Uterus (tissue), 4 donors: ENCODE measurements around the gene PCDHGA6. TPM values are rescaled to one million over a fixed set of nuclear protein-coding genes. Genes with fewer than 3 reads are reported as not detected.
"Not testable (repeated sequence)": the region's sequence is repeated elsewhere in the genome, so short reads cannot be mapped to it uniquely, and the experiment has no call there.

Experiments
- DNase-seq, 2 donors: peaks; one replicate each; pipeline ENCODE4 v3.0.0-alpha.2; 2019 to 2020
- H3K27ac ChIP-seq, 2 donors: fragments of 200-600 bp; sonication (generic); 1 replicate in 1 of 2; 2 replicates in 1 of 2; pipeline ENCODE4 v1.5.1; 2016 to 2018
- H3K27me3 ChIP-seq, 2 donors: fragments of 200-600 bp; sonication (generic); one replicate each; pipeline ENCODE4 v1.5.1; 2018 to 2019; ENCODE audit warnings: control low read depth in 1 of 2
- H3K36me3 ChIP-seq, 2 donors: fragments of 200-600 bp; sonication (generic); one replicate each; pipeline ENCODE4 v1.5.1; 2019; ENCODE audit warnings: control low read depth in 1 of 2
- H3K4me1 ChIP-seq, 2 donors: fragments of 200-600 bp; sonication (generic); one replicate each; pipeline ENCODE4 v1.5.1; 2018 to 2019; ENCODE audit warnings: control low read depth in 1 of 2
- H3K4me3 ChIP-seq, 2 donors: fragments of 200-600 bp; sonication (generic); 1 replicate in 1 of 2; 2 replicates in 1 of 2; pipeline ENCODE4 v1.5.1; 2018 to 2019; ENCODE audit warnings: mild to moderate bottlenecking in 1 of 2
- H3K9me3 ChIP-seq, 2 donors: fragments of 200-600 bp; sonication (generic); one replicate each; pipeline ENCODE4 v1.5.1; 2019; ENCODE audit warnings: control low read depth in 1 of 2
- CTCF ChIP-seq, 4 experiments: fragments of 200-600 bp in 2 of 4; fragments of 450-650 bp in 2 of 4; sonication (generic) in 2 of 4; IDR thresholded peaks; one replicate each; pipeline ENCODE4 v1.5.1; 2016 to 2019; ENCODE audit warnings: antibody characterized with exemption in 4 of 4, mild to moderate bottlenecking in 2 of 4, moderate library complexity in 1 of 4
- POLR2A ChIP-seq, 2 donors: fragments of 450-650 bp; IDR thresholded peaks; one replicate each; pipeline ENCODE4 v1.6.1; 2016; ENCODE audit warnings: antibody characterized with exemption in 2 of 2, mild to moderate bottlenecking in 1 of 2, moderate library complexity in 1 of 2
- intact Hi-C: fragments of 100-400 bp; cut with DNase I; formaldehyde crosslinking; loops from one replicate; pipeline ENCODE4 v1.15.1; 2023; ENCODE audit warnings: low total_unique reads
- total RNA-seq, 4 donors: library from RNA; depleted of rRNA in 3 of 4; stranded (reverse); fragments of >200 nt in 3 of 4; gene quantifications; one replicate each; pipeline versions ENCODE4 v1.1.0 to v1.2.4, GENCODE V29; 2014 to 2023
- donor health status: DM: yes; HTN: yes; CAD: no.

The PCDHGA6 gene
- total RNA-seq, 4 donors from 2014 or later: 4.4 to 16.6 (median 14.3) TPM

GRCh38 chr5:141392429-141393198 is 18.9 kb downstream of the PCDHGA6 start, which contains the start of gene PCDHGA8:
PCDHGA8 (plus strand) TSS chr5:141392633; CDS start chr5:141392814, 181 bp downstream.
- no peaks in the 10 kb centered on the region for H3K4me1 ChIP-seq
- H3K27me3 ChIP-seq: no peaks in the 10 kb centered on the region
- H3K4me3 ChIP-seq: no peak within 1 kb of the TSS
- no peak for DNase-seq
- H3K36me3 ChIP-seq: no peaks in the 10 kb centered on the region
- TF ChIP-seq CTCF (IDR thresholded peaks at IDR 0.05) (no peak), POLR2A (IDR thresholded peaks at IDR 0.05) (no peak)
- no peak within 1 kb of the TSS for H3K27ac ChIP-seq
- intact Hi-C loops: no loop called here
- H3K9me3 ChIP-seq: peaks cover 0 to 82% of the 10 kb centered on the region in 2 donors

GRCh38 chr5:141393267-141393666 is 19.6 kb downstream of the PCDHGA6 start:
- H3K4me1 ChIP-seq: no peaks in the 10 kb centered on the region
- intact Hi-C loops: no loop called here
- no peak for DNase-seq
- no peak overlapping the region for H3K27ac ChIP-seq
- TF ChIP-seq POLR2A (IDR thresholded peaks at IDR 0.05): no peak
- no peak for TF ChIP-seq CTCF (IDR thresholded peaks at IDR 0.05)
- H3K27me3 ChIP-seq: no peaks in the 10 kb centered on the region
- H3K4me3 ChIP-seq: no peak overlapping the region
- H3K36me3 ChIP-seq: no peaks in the 10 kb centered on the region
- H3K9me3 ChIP-seq: peaks cover 0 to 84% of the 10 kb centered on the region in 2 donors

- H3K27ac ChIP-seq, H3K4me1 ChIP-seq, DNase-seq, H3K27me3 ChIP-seq, intact Hi-C loops, H3K4me3 ChIP-seq, H3K36me3 ChIP-seq: not testable (repeated sequence)
- H3K9me3 ChIP-seq: peaks cover 0 to 81% of the 10 kb centered on the region in 2 donors
These were observed 20.9 kb downstream of the PCDHGA6 start for GRCh38 chr5:141394401-141395187.

GRCh38 chr5:141397756-141398551 is 24.3 kb downstream of the PCDHGA6 start, which contains the start of gene PCDHGB5:
PCDHGB5 (plus strand) TSS chr5:141397947; CDS start chr5:141398128, 181 bp downstream.
- H3K27me3 ChIP-seq, H3K4me1 ChIP-seq, H3K27ac ChIP-seq, intact Hi-C loops, H3K36me3 ChIP-seq, DNase-seq: not testable (repeated sequence)
- Histone ChIP-seq H3K9me3 (peaks cover 0 to 84% of the 10 kb centered on the region in 2 donors), H3K4me3 (peak within 1 kb of the TSS in 1 of 2 donors; percentile 13)
- peak in 2 of 4 experiments; percentile 15 to 20 for TF ChIP-seq CTCF (IDR thresholded peaks at IDR 0.05)

GRCh38 chr5:141398608-141399007 is 24.9 kb downstream of the PCDHGA6 start:
- TF ChIP-seq CTCF (IDR thresholded peaks at IDR 0.05): no peak
- no peak for TF ChIP-seq POLR2A (IDR thresholded peaks at IDR 0.05)
- Histone ChIP-seq H3K27me3 (no peaks in the 10 kb centered on the region), H3K9me3 (peaks cover 0 to 84% of the 10 kb centered on the region in 2 donors)

More at GRCh38 chr5:141398608-141399007, 24.9 kb downstream of the PCDHGA6 start:
- DNase-seq: no peak
- no peak overlapping the region for H3K27ac ChIP-seq
- intact Hi-C loops: no loop called here
- H3K36me3 ChIP-seq: no peaks in the 10 kb centered on the region
- no peaks in the 10 kb centered on the region for H3K4me1 ChIP-seq
- no peak overlapping the region for H3K4me3 ChIP-seq
